Measurements from ENCODE around the gene DLX2. TPM values are rescaled to one million over a fixed set of nuclear protein-coding genes. Genes with fewer than 3 reads are reported as not detected.
A peak's percentile ranks its signal among the peaks of the same experiment; 100 is the strongest.

The DLX2 gene
- total RNA-seq, 1 donor from 2014 or later: 9.7 TPM

DNA sequence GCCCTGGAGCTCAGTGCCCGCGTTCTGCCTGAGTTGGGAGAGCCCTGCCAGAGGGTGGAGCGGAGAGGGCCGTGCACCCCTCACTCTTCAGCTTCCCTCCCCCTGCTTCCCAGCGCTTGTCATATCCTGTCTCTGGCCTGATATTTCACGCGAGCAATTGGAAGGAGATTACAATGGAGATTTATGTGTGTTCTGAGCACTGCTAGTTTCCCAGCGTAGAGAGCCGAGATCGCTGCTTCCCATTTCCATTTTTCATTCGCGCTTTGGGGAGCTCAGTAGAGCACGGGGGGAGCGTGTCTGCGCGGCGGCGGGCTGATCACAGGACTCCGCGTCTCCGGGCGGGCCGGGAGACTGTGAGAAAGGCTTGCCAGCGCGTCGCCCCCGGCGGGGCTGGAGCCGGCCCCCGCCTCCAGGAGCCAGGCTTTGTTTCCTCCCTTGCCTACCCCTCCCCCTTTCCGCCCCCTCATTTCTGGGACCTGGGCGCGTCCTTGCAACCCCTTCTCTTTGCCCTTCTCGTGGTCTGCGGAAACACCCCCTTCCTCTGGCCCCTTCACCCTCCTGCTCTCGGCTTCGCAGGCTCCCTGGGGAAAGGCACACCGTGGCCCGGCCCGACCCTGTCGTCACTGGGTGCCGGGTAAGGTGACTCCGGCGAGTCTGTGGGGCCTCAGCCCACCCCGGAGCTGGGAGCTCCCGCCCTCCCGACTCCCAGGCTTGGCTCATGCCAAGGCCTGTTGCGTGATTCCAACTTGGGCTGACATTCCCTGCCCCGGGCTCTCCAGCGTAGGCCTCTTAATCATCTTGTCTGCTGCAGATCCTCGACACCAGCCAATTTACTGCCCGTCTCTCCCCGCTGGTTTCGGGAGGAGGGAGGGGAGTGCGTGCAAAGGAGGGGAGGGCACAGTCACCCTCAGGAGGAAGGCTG is 5.8 kb downstream of the DLX2 start:
- Mint-ChIP-seq H3K36me3 (no peaks in the 10 kb centered on the region), H3K9me3 (no peaks in the 10 kb centered on the region), H3K27me3 (ENCODE audit: low read depth) (peaks cover 75% of the 10 kb centered on the region), H3K27ac (peak overlapping the region; percentile 95), H3K4me3 (peak overlapping the region; percentile 70), H3K4me1 (peaks cover 59% of the 10 kb centered on the region)
- peak; percentile 57 to 80 for DNase-seq (ENCODE audit: low spot score in 2 of 2, unreplicated experiment in 2 of 2)
- no peak for TF ChIP-seq CTCF (IDR thresholded peaks at IDR 0.05; ENCODE audit: unreplicated experiment)

- no peaks in the 10 kb centered on the region for H3K9me3 Mint-ChIP-seq
- no peaks in the 10 kb centered on the region for H3K36me3 Mint-ChIP-seq
- H3K27ac Mint-ChIP-seq: peak overlapping the region; percentile 97
- no peak for TF ChIP-seq CTCF (IDR thresholded peaks at IDR 0.05; ENCODE audit: unreplicated experiment)
- H3K27me3 Mint-ChIP-seq (ENCODE audit: low read depth): peaks cover 74% of the 10 kb centered on the region
- peak; percentile 28 to 59 for DNase-seq (ENCODE audit: low spot score in 2 of 2, unreplicated experiment in 2 of 2)
- H3K4me3 Mint-ChIP-seq: peak overlapping the region; percentile 70
- peaks cover 53% of the 10 kb centered on the region for H3K4me1 Mint-ChIP-seq
Measured at GRCh38 chr2:172095905-172096625, 6.6 kb downstream of the DLX2 start.

- DNase-seq (ENCODE audit: low spot score in 2 of 2, unreplicated experiment in 2 of 2): peak; percentile 61 to 84
- no peak for TF ChIP-seq CTCF (IDR thresholded peaks at IDR 0.05; ENCODE audit: unreplicated experiment)
- Mint-ChIP-seq H3K4me3 (peak overlapping the region; percentile 70), H3K9me3 (no peaks in the 10 kb centered on the region), H3K27ac (peak overlapping the region; percentile 97), H3K4me1 (peaks cover 52% of the 10 kb centered on the region), H3K27me3 (ENCODE audit: low read depth) (peaks cover 74% of the 10 kb centered on the region), H3K36me3 (no peaks in the 10 kb centered on the region)
Measured at GRCh38 chr2:172095146-172095904, 7.4 kb downstream of the DLX2 start.

- peak overlapping the region; percentile 97 for H3K27ac Mint-ChIP-seq
- H3K4me1 Mint-ChIP-seq: peaks cover 50% of the 10 kb centered on the region
- no peaks in the 10 kb centered on the region for H3K9me3 Mint-ChIP-seq
- H3K36me3 Mint-ChIP-seq: no peaks in the 10 kb centered on the region
- H3K27me3 Mint-ChIP-seq (ENCODE audit: low read depth): peaks cover 76% of the 10 kb centered on the region
- DNase-seq (ENCODE audit: low spot score in 2 of 2, unreplicated experiment in 2 of 2): peak; percentile 25 to 56
- H3K4me3 Mint-ChIP-seq: peak overlapping the region; percentile 70
- no peak for TF ChIP-seq CTCF (IDR thresholded peaks at IDR 0.05; ENCODE audit: unreplicated experiment)
Measured at GRCh38 chr2:172094294-172095145, 8.2 kb downstream of the DLX2 start.

Measured in mesothelial cell of epicardium (in vitro differentiated cells).